ENCODE results near the gene NUDT9. TPM values are rescaled to one million over a fixed set of nuclear protein-coding genes. Genes with fewer than 3 reads are reported as not detected.
A peak's percentile ranks its signal among the peaks of the same experiment; 100 is the strongest.
"Not testable (repeated sequence)": the region's sequence is repeated elsewhere in the genome, so short reads cannot be mapped to it uniquely, and the experiment has no call there.

Gene NUDT9
- total and polyA plus RNA-seq, 2 experiments from 2014 or later: 35.8 to 62.3 TPM

GRCh38 chr4:87410679-87411078 lies 11.7 kb upstream of the NUDT9 start:
- Histone ChIP-seq H3K9me2 (replicated peaks; ENCODE audit: insufficient read depth) (no peaks in the 10 kb centered on the region), H3K4me3 (no peak overlapping the region), H3K27ac (peak overlapping the region; percentile 80), H4K20me1 (ENCODE audit: insufficient read depth, poor library complexity, severe bottlenecking) (no peaks in the 10 kb centered on the region), H3K9me3 (ENCODE audit: low read depth) (no peaks in the 10 kb centered on the region), H3K4me1 (ENCODE audit: insufficient read depth) (peaks cover 25% of the 10 kb centered on the region), H3K27me3 (no peaks in the 10 kb centered on the region), H3K36me3 (replicated peaks; ENCODE audit: insufficient read depth, low read depth) (no peaks in the 10 kb centered on the region), H3K79me2 (no peaks in the 10 kb centered on the region), H3K4me2 (peak overlapping the region; percentile 42), H2AFZ (no peak overlapping the region)
- no peak for DNase-seq (ENCODE audit: low spot score)
- no peak for TF ChIP-seq EZH2phosphoT487 (IDR thresholded peaks at IDR 0.05; ENCODE audit: low read depth, severe bottlenecking, unreplicated experiment)
- no peak for TF ChIP-seq EZH2 (IDR thresholded peaks at IDR 0.05; ENCODE audit: borderline replicate concordance)
- TF ChIP-seq CTCF (IDR thresholded peaks at IDR 0.05; ENCODE audit: poor library complexity): no peak
- WGBS (ENCODE audit: low lambda C conversion rate, missing lambda C conversion rate): 75% methylated on average over 2 of the region's 2 CpGs

- no peak overlapping the region for H3K27ac ChIP-seq
- H4K20me1 ChIP-seq (ENCODE audit: insufficient read depth, poor library complexity, severe bottlenecking): no peaks in the 10 kb centered on the region
- no peak for DNase-seq (ENCODE audit: low spot score)
- peaks cover 11% of the 10 kb centered on the region for H3K4me1 ChIP-seq (ENCODE audit: insufficient read depth)
- no peaks in the 10 kb centered on the region for H3K79me2 ChIP-seq
- no peaks in the 10 kb centered on the region for H3K9me2 ChIP-seq (replicated peaks; ENCODE audit: insufficient read depth)
- no peak overlapping the region for H3K4me3 ChIP-seq
- H3K27me3 ChIP-seq: no peaks in the 10 kb centered on the region
- H3K9me3 ChIP-seq (ENCODE audit: low read depth): no peaks in the 10 kb centered on the region
- TF ChIP-seq EZH2 (IDR thresholded peaks at IDR 0.05; ENCODE audit: borderline replicate concordance): no peak
- no peak for TF ChIP-seq CTCF (IDR thresholded peaks at IDR 0.05; ENCODE audit: poor library complexity)
- TF ChIP-seq EZH2phosphoT487 (IDR thresholded peaks at IDR 0.05; ENCODE audit: low read depth, severe bottlenecking, unreplicated experiment): no peak
- H3K36me3 ChIP-seq (replicated peaks; ENCODE audit: insufficient read depth, low read depth): no peaks in the 10 kb centered on the region
- no peak overlapping the region for H2AFZ ChIP-seq
- H3K4me2 ChIP-seq: no peak overlapping the region
Measured at GRCh38 chr4:87414816-87415215, 7.6 kb upstream of the NUDT9 start.

GRCh38 chr4:87416965-87417364 lies 5.4 kb upstream of the NUDT9 start:
- no peak for DNase-seq (ENCODE audit: low spot score)

GRCh38 chr4:87418410-87418809 lies 4.0 kb upstream of the NUDT9 start:
- not testable (repeated sequence) for H3K4me2 ChIP-seq
- 93% methylated on average over 4 of the region's 4 CpGs for WGBS (ENCODE audit: low lambda C conversion rate, missing lambda C conversion rate)

More at GRCh38 chr4:87416965-87417364, 5.4 kb upstream of the NUDT9 start:
- TF ChIP-seq EZH2 (IDR thresholded peaks at IDR 0.05; ENCODE audit: borderline replicate concordance) (no peak), CTCF (IDR thresholded peaks at IDR 0.05; ENCODE audit: poor library complexity) (no peak), EZH2phosphoT487 (IDR thresholded peaks at IDR 0.05; ENCODE audit: low read depth, severe bottlenecking, unreplicated experiment) (no peak)
- Histone ChIP-seq H3K4me1 (ENCODE audit: insufficient read depth) (peaks cover 17% of the 10 kb centered on the region), H3K27ac (no peak overlapping the region), H3K9me2 (replicated peaks; ENCODE audit: insufficient read depth) (no peaks in the 10 kb centered on the region), H3K4me2 (no peak overlapping the region), H3K4me3 (no peak overlapping the region), H4K20me1 (ENCODE audit: insufficient read depth, poor library complexity, severe bottlenecking) (no peaks in the 10 kb centered on the region), H3K79me2 (peaks cover 7% of the 10 kb centered on the region), H3K36me3 (replicated peaks; ENCODE audit: insufficient read depth, low read depth) (no peaks in the 10 kb centered on the region), H3K27me3 (no peaks in the 10 kb centered on the region), H2AFZ (no peak overlapping the region), H3K9me3 (ENCODE audit: low read depth) (no peaks in the 10 kb centered on the region)
- 77% methylated on average over 3 of the region's 3 CpGs for WGBS (ENCODE audit: low lambda C conversion rate, missing lambda C conversion rate)

More at GRCh38 chr4:87418410-87418809, 4.0 kb upstream of the NUDT9 start:
- H2AFZ ChIP-seq; H3K36me3 ChIP-seq (replicated peaks; ENCODE audit: insufficient read depth, low read depth); H3K27me3 ChIP-seq; H4K20me1 ChIP-seq (ENCODE audit: insufficient read depth, poor library complexity, severe bottlenecking); H3K4me3 ChIP-seq; DNase-seq (ENCODE audit: low spot score); H3K9me2 ChIP-seq (replicated peaks; ENCODE audit: insufficient read depth); H3K9me3 ChIP-seq (ENCODE audit: low read depth): not testable (repeated sequence)
- peaks cover 18% of the 10 kb centered on the region for H3K4me1 ChIP-seq (ENCODE audit: insufficient read depth)
- peaks cover 14% of the 10 kb centered on the region for H3K79me2 ChIP-seq
- H3K27ac ChIP-seq: peak overlapping the region; percentile 25
